ENCODE results near the gene VIL1.
A peak's percentile ranks its signal among the peaks of the same experiment; 100 is the strongest.

VIL1 gene

GRCh38 chr2:218395456-218395825 lies 23.5 kb upstream of the VIL1 start:
- no peak for FAIRE-seq

GRCh38 chr2:218395826-218396687 lies 22.9 kb upstream of the VIL1 start:
- no peak for FAIRE-seq

DNA sequence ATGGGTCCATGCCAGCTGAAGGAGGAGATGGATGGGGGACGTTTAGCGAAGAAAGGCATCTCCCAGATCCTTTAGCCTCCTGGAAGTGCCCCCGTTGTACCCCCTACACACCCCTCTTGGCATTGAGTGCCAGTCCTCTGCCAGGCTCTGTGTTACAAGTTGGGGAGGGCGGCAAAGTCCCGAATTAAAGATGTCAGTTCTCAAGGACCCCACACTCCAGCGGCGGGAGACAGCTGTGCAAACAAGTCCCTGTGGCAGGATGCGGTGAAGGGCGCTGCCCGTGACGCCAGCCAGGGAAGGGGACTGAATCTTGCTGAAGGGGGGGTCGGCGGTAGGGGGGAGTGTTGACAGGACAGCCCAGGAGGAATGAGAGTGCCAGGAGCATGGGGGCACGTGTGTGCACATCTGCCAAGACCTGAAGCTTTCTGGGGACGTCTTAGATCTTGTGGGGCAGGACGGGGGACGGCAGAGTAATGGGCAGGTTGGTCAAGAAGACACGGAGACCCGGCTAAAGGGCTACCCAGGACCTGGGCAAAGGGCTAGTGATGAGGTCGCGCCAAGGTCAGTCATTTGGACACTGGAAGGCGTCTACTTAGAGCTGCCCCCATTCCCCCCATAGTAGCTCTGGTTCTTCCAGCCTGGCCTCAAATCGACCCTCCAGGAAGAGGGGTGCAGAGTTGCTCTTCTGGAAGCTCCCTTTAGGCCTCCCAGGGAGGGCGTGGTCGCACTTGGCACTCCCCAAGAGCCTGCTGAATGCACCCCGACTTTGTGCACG lies 22.0 kb upstream of the VIL1 start:
- FAIRE-seq = no peak

DNA sequence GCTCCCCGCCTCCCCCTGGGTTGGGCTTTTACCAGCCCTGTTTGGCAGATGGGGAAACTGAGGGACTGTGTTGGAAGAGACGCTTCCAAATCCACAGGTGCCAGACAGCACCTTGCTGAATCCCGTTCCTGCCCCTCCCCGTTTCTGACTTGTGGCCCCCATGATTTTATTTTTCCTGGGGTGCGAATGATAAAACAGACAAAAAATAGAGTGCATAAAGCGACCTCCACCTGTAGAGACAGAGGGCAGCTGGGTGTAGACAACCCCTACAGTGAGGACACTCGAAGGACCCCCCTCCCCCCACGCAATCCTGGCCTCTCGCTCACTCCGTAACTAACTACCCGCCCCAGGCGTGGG lies 21.5 kb upstream of the VIL1 start:
- FAIRE-seq = no peak

DNA sequence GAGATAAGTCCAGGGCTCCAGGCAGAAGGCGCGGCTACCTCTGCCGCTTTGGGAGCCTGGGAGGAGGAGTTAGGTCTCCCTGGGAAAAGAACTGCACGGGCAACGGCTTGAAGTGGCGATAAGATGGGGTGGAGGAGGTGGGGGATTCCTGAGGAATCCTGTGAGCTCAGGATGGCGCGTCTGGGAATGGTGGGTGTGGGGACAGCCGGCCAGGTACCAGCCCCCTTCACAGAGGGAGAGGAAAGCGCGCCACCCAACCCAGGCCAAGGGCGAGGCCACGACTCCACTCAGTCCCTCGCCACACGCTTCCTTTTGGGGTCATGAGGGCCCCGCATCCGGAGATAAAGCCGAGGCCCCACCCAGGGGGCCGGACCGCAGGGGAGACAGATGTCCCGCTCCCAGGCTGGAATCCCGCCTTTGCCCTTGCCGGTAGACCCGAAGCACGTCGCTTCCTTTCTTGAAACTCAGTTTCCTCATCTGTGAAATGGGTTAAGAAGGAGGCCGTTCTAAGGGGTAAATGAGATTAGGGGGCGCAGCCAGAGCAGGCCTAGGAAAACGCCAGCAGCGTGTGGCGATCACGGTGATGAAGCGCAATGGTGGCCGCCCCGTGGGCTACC lies 21.0 kb upstream of the VIL1 start:
- peak; percentile 59 for FAIRE-seq

DNA sequence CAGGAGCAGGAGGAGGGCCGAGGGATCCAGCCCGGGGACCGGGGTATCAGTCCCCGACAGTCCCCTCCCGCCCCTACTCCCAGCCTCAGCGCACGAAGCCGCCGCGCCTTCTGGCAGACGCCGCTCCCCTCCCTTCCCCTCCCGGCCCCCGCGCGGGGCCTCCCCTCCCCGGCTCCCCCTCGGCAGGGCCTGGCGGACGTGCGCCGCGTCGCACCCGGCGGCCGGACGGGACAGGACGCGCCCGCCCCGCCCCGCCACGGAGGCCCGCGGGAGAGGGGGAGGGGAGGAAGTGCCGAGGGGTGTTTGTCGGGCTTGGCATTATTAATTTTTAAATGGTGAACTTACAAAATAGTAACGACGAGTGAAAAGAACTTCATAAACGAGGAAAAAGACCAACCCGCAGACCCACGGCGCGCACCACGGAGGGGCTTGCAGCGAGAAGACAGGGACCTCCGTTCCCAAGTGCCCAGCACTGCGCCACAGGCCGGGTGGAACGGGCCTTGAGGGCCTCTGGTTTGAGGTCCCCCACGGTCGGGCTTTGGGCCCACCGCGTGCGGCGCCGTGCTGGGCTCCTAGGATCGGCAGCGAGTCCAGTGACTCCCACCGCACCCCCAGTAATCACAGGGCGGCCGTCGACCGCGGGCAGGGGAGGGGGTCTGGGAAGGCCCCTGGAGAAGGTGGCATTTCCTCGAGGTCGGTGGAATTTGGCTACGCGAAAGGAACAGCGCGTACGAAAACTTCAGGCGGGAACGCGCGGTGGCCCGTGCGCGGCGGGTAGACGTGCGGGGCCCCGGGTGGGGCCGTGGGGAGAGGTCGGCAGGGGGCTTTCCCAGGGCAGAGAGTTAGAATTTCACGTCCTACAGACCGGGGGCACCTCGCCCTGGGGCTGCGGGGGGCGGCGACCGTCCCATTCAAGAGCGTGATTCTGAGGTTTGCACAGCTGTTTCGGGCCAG lies 20.2 kb upstream of the VIL1 start:
- FAIRE-seq = no peak

- no peak for FAIRE-seq
Observed at GRCh38 chr2:218399391-218400166, 19.3 kb upstream of the VIL1 start, which contains the start of gene CTDSP1. CTDSP1 (plus strand) TSS chr2:218399868; CDS start chr2:218400091, 223 bp downstream.

DNA sequence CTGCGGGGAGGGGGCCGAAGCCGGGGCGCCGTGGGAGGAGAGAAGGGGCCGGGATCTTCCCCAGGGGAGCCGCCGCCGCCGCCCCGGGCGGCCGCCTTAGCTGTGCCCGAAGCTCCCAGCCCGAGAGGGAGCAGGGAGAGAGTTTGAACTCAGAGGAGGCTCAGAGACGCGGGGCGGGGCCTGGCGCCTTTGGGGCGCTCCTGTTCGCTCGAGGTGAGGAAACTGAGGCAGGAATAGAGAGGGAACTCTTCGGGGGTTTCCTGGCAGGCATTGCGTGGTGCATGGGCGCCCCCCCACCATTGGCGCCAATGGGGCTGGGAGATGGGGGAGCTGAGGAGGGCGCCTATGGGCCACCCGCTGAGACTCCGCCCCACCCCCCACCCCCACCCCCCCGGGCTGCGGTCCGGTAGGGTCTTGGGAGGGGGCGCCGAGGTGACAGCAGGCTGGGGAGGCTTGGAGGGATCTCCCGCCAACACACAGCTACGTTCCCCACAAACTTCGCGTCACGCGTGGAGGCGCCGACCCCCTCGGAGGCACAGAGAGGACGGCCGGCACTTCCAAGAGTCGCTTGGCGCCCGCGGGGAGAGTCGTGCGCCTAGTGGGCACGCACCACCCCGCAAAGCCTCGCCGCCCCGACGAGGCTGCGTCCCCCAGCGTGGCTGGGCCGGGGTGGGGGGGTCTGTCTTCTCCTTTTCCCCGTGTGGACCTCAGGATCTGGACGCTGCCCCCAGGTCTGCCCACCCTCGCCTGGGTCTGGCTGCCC lies 18.6 kb upstream of the VIL1 start:
- FAIRE-seq = no peak

- FAIRE-seq = no peak
Observed at GRCh38 chr2:218400930-218401881, 17.7 kb upstream of the VIL1 start.

- FAIRE-seq = no peak
Observed at GRCh38 chr2:218401890-218402289, 17.0 kb upstream of the VIL1 start.

DNA sequence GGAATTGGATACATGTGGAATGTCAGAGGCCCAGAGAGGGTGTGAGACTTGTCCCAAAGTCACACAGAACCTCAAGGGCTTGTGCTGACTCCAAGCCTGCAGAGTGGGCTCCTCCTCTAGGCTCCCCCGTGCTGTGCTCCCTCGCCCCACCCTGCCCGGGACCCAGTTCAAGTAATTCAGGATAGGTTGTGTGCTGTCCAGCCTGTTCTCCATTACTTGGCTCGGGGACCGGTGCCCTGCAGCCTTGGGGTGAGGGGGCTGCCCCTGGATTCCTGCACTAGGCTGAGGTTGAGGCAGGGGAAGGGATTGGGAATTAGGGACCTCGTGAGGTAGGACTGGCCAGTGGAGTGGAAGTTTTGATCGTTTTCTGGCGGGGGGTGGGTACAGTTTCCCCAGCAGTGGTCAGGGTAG lies 16.4 kb upstream of the VIL1 start:
- no peak for FAIRE-seq

- no peak for FAIRE-seq
Observed at GRCh38 chr2:218402911-218403411, 16.0 kb upstream of the VIL1 start.

DNA sequence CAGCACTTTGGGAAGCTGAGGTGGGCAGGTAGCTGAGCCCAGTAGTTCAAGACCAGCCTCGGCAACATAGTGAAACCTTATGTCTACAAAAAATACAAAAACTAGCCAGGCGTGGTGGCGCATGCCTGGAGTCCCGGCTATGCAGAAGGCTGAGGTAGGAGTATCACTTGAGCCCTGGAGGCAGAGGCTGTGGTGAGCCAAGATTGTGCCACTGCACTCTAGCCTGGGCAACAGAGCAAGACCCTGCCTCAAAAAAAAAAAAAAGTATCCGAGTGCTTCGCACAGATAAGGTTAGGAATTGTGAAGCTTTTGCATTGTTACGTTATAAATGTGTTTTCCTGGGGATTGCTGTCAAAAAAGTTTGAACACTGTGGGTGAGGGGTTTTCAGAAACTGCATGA lies 15.1 kb upstream of the VIL1 start:
- FAIRE-seq = no peak

DNA sequence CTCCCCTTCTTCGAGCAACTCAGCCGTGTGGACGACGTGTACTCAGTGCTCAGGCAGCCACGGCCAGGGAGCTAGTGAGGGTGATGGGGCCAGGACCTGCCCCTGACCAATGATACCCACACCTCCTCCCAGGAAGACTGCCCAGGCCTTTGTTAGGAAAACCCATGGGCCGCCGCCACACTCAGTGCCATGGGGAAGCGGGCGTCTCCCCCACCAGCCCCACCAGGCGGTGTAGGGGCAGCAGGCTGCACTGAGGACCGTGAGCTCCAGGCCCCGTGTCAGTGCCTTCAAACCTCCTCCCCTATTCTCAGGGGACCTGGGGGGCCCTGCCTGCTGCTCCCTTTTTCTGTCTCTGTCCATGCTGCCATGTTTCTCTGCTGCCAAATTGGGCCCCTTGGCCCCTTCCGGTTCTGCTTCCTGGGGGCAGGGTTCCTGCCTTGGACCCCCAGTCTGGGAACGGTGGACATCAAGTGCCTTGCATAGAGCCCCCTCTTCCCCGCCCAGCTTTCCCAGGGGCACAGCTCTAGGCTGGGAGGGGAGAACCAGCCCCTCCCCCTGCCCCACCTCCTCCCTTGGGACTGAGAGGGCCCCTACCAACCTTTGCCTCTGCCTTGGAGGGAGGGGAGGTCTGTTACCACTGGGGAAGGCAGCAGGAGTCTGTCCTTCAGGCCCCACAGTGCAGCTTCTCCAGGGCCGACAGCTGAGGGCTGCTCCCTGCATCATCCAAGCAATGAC lies 14.4 kb upstream of the VIL1 start:
- FAIRE-seq = no peak

DNA sequence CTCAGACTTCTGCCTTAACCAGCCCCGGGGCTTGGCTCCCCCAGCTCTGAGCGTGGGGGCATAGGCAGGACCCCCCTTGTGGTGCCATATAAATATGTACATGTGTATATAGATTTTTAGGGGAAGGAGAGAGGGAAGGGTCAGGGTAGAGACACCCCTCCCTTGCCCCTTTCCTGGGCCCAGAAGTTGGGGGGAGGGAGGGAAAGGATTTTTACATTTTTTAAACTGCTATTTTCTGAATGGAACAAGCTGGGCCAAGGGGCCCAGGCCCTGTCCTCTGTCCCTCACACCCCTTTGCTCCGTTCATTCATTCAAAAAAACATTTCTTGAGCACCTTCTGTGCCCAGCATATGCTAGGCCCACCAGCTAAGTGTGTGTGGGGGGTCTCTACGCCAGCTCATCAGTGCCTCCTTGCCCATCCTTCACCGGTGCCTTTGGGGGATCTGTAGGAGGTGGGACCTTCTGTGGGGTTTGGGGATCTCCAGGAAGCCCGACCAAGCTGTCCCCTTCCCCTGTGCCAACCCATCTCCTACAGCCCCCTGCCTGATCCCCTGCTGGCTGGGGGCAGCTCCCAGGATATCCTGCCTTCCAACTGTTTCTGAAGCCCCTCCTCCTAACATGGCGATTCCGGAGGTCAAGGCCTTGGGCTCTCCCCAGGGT lies 13.7 kb upstream of the VIL1 start:
- no peak for FAIRE-seq

DNA sequence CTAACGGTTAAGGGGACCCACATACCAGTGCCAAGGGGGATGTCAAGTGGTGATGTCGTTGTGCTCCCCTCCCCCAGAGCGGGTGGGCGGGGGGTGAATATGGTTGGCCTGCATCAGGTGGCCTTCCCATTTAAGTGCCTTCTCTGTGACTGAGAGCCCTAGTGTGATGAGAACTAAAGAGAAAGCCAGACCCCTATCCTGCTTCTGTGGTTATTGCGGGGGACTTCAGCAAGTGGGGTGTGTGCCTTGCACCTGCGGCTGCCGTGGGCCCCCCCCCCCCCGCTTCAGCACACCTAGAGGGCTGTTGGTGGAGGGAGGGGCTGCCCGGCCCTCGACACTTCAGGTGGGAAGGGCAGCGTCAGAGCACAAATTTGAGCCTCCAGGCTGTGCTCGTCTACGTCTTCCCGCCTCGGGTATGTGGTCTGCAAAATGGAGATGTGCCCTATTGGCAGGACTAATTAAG lies 13.1 kb upstream of the VIL1 start:
- no peak for FAIRE-seq

- FAIRE-seq = no peak
Observed at GRCh38 chr2:218406209-218406948, 12.5 kb upstream of the VIL1 start.

All from TTC549 (cell line).